GM21423 (cell line): Measurements from ENCODE around the gene THSD1.
"Not testable (repeated sequence)": the region's sequence is repeated elsewhere in the genome, so short reads cannot be mapped to it uniquely, and the experiment has no call there.

ENCODE experiments used
- ATAC-seq: cut with Tn5 transposase; IDR thresholded peaks from one replicate; pipeline ENCODE4 v1.9.1; 2021; ENCODE audit warnings: mild to moderate bottlenecking, moderate library complexity; ENCODE audit not compliant: unreplicated experiment

Gene THSD1

DNA sequence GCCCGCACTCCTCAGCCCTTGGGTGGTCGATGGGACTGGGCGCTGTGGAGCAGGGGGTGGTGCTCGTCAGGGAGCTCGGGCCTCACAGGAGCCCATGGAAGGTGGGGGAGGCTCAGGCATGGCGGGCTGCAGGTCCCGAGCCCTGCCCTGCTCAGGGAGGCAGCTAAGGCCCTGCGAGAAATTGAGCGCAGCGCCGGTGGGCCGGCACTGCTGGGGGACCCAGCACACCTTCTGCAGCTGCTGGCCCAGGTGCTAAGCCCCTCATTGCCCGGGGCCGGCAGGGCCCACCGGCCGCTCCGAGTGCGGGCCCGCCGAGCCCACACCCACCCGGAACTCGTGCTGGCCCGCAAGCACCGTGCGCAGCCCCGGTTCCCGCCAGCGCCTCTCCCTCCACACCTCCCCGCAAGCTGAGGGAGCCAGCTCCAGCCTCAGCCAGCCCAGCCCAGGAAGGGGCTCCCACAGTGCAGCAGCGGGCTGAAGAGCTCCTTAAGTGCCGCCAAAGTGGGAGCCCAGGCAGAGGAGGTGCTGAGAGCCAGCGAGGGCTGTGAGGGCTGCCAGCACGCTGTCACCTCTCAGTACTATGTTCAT, 2.2 kb upstream of the THSD1 start:
- ATAC-seq, result not testable (repeated sequence)

DNA sequence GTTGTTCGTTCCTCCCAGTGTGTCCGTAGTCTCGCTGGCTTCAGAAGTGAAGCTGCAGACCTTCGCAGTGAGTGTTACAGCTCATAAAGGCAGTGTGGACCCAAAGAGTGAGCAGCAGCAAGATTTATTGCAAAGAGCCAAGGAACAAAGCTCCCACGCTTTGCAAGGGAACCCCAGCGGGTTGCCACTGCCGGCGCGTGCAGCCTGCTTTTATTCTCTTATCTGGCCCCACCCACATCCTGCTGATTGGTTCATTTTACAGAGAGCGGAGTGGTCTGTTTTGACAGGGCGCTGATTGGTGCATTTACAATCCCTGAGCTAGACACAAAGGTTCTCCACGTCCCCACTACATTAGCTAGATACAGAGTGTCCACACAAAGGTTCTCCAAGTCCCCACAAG, 1.5 kb upstream of the THSD1 start:
- ATAC-seq, result not testable (repeated sequence)

DNA sequence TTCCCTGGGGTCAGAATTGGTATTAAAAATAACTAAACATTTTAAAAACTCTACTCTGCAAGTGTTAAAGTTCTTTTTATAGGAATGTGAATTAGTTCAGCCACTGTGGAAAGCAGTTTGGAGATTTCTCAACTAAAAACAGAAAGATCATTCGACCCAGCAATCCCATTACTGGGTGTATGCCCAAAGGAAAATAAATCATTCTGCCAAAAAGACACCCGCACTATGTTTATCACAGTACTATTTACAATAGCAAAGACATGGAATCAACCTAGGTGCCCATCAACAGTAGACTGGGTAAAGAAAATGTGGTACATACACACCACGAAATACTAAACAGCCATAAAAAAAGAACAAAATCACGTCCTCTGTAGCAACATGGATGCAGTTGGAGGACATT, 657 bp upstream of the THSD1 start:
- ATAC-seq, result no peak

DNA sequence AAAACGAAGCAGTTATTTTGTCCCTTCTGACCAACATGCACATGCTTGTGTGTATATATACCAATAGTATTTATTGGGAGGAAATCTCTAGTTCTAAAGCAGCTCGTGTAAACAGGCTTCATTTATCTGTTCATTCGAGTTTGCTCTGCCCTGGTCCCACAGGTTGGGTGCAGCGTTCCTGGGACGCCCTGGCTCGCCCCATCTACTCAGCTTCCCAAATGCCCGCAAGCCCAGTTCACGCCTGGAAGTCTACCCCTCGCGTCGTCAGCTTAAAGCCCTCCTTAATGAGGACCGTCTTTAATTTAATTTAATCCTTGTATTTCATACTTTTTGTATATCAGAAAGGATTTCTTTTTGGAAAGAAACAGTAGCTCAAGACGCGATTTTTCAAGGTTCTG, 604 bp downstream of the THSD1 start:
- no peak for ATAC-seq

DNA sequence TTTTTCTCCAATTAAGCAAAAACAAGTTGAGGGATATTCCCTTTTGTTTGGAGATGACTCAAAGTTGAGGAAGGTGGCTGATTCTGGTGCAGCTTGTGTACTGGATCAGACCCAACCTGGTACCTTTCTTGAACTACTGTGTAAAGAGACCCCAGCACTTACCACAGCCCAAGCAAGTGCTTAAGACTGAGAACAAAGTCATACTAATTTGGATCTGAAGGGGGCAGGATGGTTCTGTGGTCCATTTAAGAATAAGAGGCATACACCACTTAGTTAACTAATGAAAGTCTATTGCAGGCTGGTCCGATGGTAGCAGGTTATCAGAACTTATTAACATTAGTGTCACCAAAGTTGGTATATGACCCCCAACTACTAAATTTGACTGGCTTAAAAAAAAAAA, 6.3 kb downstream of the THSD1 start:
- no peak for ATAC-seq

DNA sequence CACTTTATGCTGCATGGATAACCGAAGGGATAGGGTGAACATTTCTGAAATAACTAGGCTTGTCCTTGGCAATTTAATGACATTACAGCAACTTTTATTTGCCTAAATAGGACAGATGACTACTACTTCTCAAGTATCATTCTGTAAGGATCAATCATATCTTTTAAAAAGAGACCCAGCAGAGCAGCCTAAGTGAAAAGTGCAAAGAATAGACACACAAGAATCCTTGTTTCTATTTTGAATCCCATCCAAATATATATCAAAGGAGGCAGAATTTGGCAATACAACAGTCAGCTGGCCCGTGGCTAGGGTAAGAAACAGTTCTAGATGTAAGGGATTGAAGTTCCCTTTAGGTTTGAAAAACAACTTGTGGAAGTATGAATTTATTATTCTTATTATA, 6.9 kb downstream of the THSD1 start:
- ATAC-seq, result no peak

DNA sequence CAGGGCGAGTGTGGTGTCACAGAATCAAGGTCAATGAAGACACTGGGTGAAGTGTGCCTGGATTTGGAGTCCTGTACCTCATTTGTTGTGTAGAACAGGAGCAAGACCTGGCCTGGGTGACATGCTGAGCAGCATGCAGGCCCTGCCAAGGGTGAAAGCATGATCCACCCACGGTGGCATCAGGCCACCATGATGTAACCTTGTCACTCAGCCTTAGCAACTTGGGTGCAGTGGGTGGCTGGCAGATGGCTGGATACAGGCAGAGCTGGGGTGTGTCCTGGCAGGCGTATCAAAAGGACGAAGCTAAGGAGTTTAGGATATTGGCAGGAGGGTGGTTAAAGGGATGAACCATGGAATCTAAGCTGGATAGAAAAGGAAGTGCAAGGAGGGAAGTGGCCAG, 10.3 kb downstream of the THSD1 start:
- ATAC-seq, result no peak

DNA sequence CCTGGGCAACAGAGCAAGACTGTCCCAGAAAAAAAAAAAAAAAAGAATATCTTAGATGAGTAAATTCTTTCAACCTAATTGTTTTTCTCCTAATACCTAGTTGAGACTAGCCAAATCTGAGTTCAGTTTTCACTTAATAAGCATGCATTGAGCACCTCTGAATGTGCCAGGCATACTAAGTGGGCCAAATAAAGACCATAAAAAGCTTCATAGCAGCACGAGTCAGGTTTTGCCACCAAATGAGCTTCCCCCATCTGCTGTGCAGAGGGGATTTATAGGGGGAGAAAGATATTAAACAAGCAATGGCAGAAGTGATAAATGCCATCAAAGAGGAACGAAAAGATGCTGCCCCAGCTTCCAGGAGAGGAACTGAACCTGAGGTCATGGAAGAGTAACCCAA, 11.4 kb downstream of the THSD1 start:
- ATAC-seq, result no peak

DNA sequence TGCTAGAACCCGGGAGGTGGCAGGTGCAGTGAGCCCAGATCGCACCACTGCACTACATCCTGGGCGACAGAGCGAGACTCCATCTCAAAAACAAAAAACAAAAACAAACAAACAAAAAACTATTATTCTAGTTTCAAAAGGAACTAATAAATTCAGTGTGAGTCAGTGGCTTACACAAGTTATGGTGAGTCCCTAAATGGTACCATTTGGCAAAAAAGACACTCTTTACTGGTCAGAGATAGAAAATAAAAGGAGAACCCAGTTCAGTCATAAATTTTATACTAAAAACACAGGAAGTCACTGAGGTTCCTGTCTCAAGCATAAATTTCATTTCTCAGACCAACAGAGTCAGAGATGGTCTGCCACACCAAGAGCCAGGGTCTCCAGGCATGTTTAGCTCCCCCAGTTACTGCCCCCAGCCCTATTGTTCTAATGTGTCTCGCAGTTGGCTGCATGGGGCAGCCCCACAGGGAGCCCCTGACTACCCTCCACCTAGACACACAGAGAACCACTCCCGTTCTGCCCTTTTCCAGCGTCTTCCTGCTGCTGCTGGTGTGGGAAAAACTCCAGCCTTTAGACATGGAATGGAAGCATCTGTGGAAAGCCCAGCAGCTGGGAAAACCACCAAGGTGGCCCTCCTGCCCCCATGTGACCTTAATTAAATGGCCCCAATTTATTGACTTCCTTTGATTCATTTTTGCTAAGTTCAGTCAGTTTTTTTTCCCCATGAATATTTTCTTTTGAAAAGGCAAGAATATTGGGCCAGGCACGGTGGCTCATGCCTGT, 12.2 kb downstream of the THSD1 start:
- no peak for ATAC-seq

DNA sequence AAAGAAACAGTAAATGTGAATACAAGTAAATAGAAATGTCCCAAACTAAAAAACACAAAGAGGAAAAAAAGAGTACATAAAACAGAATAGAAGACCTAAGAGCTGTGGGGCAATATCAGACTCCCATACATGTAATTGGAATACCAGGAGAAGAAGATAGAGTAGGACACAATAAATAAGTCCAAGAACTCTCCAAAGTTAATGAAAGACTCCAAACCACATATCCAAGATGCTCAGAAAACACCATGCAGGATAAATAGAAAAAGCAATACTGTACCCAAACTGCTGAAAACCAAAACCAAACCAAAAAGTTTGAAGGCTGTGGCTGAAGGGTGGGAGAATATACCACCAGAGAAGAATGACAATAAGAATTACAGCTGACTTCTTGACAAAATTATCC, 18.3 kb downstream of the THSD1 start:
- ATAC-seq, result no peak

DNA sequence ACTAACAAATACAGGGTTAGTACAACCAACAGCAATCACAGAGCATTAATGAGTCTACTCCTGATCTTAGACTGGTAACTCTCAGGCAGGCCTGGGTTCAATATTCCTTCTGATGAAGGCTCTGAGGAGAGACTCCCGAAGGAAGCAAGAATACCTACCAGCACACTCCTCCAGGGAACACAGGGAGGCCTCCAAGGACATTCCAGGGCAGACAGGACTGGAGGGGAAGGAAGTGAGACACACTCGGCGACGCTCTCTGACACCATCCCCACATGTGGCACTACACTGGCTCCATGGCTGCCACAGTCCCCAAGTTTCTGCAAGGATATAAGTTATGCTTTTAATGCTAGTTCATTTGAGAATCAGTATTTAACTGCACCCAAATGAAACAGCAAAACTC, 20.1 kb downstream of the THSD1 start:
- ATAC-seq, result no peak

DNA sequence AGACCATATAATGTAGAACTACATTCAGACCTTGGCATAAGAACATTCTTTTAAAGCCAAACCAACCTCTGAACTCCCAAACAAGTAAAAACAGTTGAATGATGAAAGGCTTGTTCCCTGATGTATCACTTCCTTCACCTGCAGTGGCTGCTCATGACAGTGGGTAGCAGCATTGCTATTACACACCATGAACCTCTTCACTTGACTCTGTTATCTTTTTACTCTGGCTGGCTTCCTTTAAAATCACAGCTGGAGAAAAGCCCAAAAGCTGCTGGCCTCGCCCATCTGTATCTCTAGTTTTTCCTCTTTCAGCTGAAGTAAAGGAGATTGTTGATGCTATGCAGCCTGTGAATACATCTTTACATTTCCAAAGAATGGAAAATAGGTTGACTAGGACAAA, 22.6 kb downstream of the THSD1 start:
- ATAC-seq, result no peak

DNA sequence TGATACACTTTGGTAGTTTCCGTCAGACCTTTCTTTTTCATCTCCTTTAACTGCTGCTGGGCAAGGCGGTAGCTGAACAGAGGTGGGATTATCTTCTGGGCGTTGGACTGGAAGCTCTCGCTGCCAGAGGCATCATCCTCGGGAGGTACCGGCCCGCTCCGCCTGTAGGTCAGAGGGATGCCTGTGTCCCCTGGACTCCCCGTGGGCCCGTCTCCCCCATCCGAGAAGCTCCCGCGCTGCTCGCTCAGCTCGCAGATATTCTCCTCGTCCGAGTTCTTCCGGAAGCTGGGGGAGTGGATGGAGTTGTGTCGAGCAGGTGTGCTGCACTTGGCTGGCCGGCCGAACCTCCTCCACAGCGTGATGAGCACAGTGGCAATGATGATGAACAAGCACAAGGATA, 27.7 kb downstream of the THSD1 start:
- no peak for ATAC-seq

DNA sequence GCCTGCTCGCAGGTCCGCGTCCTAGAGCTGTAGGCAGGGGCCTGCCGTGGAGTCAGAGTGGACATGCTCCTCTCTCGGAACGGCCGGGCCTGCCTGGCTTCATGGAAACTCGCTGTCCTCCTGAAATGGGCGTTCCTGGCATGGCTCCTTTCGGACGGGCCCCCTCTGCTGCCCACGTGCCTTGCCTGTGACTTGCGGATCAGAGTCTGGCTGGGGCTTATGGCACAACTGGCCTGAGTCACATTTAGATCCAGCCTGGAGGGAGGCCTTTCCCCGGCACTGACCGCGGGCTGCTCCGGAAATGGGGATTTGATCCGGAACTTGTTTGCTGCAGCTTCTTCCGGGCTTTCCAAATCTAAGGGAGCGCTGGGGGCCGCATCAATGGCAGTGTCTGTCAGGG, 28.1 kb downstream of the THSD1 start:
- no peak for ATAC-seq

DNA sequence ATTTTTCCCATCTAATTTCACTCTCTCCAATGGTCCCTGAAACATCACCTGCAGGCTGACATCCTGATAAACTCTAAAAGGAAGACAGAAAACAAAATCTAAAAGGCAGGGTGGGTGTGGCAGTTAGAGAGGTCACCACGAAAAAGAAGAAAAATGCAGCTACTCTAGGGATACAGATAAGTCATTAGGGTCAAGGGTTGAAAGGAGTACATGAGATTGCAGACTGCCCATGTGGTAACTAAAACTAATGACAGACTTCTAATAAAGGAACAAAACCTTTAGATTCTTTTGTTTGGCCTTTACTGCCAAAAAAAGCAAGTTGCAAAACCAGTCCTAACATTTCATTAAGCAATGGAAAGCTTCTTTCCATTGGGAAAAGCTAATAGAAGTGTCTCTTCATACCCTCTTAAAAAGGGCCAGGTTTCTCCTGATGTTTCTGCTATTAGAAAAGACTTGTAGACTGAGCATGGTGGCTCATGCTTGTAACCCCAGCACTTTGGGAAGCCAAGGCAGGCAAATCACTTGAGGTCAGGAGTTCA, 31.0 kb downstream of the THSD1 start:
- ATAC-seq, result no peak

DNA sequence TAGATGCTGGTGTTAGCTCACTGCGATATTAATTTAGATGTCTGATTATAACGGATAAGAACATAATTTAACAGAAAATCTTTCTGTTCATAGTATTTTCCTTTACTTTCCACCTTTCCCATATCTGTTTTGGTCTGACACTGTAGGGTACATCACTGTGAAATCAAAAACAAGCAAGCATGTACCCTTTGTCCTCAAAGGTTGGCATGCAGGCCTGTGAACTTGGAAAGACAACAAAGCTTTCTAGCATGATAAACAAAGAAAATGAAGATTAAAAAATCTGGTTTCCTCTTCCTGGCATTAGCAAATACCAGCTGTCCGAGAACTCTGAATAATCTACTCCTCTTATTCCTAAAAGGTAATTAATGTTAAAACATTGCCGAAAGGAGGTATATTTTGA, 31.6 kb downstream of the THSD1 start:
- no peak for ATAC-seq

DNA sequence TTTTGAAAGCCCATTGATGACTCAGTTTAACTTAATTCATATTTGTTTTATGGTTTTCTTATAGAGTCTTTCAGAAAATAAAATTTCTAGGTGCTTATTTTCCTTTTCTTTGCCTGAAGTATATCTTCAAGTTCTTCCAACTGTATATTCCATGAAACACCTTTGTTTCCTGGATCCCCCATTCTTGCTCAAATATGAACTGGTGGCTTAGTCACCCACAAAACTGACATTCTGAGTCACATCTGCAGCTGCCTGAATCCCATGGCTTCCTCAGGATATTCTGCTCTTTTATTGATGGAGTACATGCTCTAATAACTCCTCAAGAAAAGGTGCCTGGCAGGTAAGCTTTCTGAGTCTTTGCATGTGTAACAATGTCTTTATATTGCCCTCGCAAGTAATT, 32.7 kb downstream of the THSD1 start:
- not testable (repeated sequence) for ATAC-seq

DNA sequence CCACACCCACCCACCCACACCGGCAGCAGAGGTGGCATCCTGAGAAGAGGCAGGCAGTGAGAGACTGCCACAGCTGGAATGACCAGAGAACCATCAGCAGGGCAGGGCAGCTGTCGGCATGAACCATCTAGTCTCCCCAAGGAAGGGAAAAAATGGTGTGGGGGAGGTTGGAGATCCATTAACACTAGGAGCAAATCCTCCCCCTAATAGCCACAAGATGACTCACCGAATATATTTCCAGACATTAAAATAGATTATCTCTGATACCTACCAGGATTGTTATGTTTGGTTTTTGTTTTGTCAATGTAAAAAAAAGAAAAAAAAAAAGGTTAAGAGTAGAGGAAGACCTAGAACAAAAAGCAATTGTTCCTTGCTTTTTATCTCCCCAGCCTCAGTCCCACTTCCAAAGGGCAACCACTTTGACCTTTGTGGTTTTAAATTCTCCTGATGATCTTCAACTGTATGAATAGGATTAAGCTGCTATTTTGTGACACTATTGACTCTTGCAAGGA, 34.2 kb downstream of the THSD1 start:
- no peak for ATAC-seq

DNA sequence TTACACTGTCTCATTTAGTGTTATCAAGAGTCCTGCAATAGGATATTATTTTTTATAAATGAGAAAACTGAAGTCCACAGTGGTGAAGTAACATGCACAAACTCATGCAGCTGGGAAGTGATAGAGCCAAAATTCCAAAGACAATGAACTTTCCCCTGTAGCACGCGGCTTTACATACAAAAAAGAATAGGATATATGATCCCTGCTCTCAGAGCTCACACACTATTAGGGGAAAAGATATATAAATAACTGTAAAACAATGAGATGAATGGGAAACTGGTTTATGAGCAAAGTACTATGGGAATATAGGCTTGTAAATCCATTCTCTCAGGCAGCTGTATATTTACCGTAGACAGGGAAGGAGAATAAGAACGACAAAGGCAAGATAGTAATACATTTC, 39.7 kb downstream of the THSD1 start:
- ATAC-seq, result no peak

DNA sequence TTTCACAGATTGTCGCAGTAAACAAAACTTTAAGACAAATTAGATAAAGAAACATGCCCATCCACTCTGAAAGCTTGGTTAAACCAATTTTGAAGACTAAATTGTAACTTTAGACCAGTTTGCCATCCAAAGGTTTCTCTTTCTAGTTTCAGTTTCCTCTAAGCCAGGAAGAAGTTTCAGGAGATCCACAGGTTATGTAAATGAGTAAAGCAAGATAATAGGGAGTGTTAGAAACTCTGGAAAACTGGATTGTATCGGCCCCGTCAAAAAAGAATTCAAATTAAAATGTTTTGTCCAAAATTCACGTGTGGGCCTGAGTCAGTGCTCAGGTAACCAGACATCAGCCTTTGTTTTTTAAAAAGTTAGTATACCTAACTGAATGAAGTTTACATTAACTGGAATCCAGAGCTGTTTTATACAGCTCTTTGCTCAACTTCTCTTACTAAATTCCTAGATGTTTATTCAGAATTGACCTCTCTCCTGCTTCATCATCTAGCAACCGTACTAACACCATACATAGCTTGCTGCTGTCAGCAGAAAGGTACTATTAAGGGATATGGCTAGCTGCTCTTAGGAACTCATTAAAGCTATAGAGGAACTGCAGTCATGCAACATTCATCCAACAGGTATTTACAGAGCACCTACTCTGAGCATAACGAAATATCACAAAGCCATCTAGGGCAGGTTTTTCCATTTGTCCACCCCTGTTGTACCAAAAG, 43.6 kb downstream of the THSD1 start:
- not testable (repeated sequence) for ATAC-seq

DNA sequence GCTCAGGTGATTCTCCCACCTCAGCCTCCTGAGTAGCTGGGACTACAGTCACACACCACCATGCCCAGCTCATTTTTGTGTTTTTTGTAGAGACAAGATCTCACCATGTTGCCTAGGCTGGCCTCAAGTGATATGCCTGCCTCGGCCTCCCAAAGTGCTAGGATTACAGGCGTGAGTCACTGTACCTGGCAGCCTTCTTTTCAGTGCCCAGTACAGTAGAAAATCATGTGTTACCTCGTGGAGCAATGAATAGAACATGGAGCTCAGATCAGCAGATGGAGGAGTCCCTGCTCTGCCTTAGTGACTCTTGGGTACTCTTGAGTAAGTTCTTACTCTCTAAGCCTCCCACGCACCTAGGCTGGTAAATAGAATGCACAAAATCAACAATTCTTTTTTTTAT, 44.7 kb downstream of the THSD1 start:
- no peak for ATAC-seq

DNA sequence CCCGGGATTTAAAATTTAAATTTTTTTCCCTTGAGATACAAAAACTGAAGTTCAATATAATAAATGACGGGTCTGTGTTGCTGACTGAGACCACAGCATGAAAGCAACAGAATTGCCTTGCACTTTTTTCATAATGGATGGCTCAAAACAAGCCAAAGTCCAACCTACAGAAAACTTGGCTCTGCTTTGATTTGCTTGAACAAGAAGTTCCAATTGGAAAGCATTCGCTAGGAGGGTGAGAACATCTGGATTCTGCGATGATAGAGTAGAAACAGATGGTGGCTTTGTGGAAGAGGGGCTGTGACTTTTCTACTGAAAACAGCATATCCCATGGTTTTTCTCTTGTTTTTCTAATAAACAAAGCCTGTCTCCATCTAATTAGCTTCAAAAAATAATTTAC, 46.4 kb downstream of the THSD1 start:
- ATAC-seq, result no peak
